Activated CD4-positive, alpha-beta T cell treated with anti-CD3 and anti-CD28 coated beads, Interleukin-2, amount 10 ng/mL, durations not matched to agents 24 days and 14 days (primary cell): Measurements from ENCODE around the gene LILRB3. TPM values are rescaled to one million over a fixed set of nuclear protein-coding genes. Genes with fewer than 3 reads are reported as not detected.
A peak's percentile ranks its signal among the peaks of the same experiment; 100 is the strongest.
"Not testable (repeated sequence)": the region's sequence is repeated elsewhere in the genome, so short reads cannot be mapped to it uniquely, and the experiment has no call there.

Source experiments
- DNase-seq: peaks from one replicate; pipeline ENCODE4 v3.0.0; 2022
- H3K27ac Mint-ChIP-seq: one replicate; pipeline ENCODE4 v1.8.0; 2022; ENCODE audit warnings: mild to moderate bottlenecking, mixed read lengths
- H3K27me3 Mint-ChIP-seq: one replicate; pipeline ENCODE4 v1.8.0; 2022; ENCODE audit warnings: mixed read lengths
- H3K36me3 Mint-ChIP-seq: one replicate; pipeline ENCODE4 v1.8.0; 2022; ENCODE audit warnings: low read depth, mild to moderate bottlenecking, mixed read lengths
- H3K4me1 Mint-ChIP-seq: one replicate; pipeline ENCODE4 v1.8.0; 2021; ENCODE audit warnings: mixed read lengths
- H3K4me3 Mint-ChIP-seq: one replicate; pipeline ENCODE4 v1.8.0; 2022; ENCODE audit warnings: mild to moderate bottlenecking, moderate library complexity, mixed read lengths
- H3K9me3 Mint-ChIP-seq: one replicate; pipeline ENCODE4 v1.8.0; 2021; ENCODE audit warnings: mixed read lengths
- intact Hi-C: fragments of 100-400 bp; cut with micrococcal nuclease; formaldehyde crosslinking; loops from one replicate; pipeline ENCODE4 v1.15.1; 2023
- total RNA-seq: library from RNA; stranded (reverse); gene quantifications from 2 replicates; pipeline ENCODE4 v1.2.3, GENCODE V29; 2022

The LILRB3 gene
- total RNA-seq, 1 donor from 2014 or later = 0.26 TPM

DNA sequence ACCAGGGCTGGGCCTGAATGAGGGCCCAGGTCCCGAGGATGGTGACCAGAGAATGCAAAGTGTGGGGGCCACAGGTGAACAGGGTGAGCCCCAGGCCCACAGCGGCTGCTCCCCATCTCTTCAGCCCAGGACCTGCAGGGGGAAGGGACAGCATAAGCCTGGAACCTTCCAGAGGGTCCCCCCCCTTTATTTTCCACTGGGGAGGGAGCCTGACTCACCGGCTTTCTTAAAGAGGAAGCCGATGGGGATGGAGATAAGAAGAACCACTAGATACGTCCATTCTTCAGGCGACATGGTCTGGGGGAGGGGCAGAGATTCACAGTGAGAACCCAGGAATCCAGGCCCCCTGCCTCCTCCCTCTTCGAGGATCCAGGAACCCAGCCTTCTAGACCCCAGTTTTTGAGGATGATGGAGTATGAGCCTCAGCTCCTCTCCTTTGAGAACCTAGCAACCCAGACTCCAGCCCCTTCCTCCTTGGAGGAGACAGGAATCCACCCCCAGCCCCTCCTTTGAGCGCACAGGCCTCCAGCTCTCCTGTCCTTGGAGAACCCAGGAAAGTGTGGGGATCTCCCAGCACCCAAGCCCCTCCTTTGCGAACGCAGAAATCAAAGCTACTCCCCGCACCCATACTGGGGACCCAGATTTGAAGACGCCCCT is 34.5 kb downstream of the LILRB3 start:
- Mint-ChIP-seq H3K27me3 (no peaks in the 10 kb centered on the region), H3K4me1 (peaks cover 28% of the 10 kb centered on the region), H3K9me3 (no peaks in the 10 kb centered on the region), H3K27ac (peak overlapping the region; percentile 95), H3K36me3 (peaks cover 39% of the 10 kb centered on the region), H3K4me3 (peak overlapping the region; percentile 85)
- DNase-seq = peak; percentile 88
- intact Hi-C loops = loop anchor here (1.0 kb wide), 1 partner anchor 22 kb away; no protein-coding TSS in a partner anchor

DNA sequence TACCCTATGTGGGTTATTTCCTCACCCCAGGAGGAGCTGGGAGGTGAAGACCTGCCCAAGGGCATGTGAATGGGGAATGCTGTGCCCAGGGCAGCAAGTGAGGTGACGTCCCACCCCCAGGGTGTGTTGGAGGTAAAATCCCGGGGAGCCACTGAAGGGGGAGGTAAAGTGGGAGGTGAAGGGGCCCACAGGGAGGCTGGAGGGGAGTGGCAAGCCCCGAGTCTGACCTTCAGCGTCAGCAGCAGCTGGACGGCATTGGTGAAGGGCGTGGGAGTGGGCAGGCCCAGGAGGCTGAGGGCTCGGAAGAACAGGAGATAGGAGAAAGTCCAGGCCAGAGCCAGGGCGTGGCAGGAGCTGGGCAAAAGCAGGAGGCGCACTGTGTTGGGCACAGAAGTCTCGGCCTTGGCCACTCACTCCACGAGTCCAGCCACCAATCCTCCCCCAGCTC is 35.8 kb downstream of the LILRB3 start:
- H3K4me3 Mint-ChIP-seq = peak overlapping the region; percentile 85
- H3K9me3 Mint-ChIP-seq = no peaks in the 10 kb centered on the region
- H3K27me3 Mint-ChIP-seq = no peaks in the 10 kb centered on the region
- intact Hi-C loops = no loop called here
- peak overlapping the region; percentile 95 for H3K27ac Mint-ChIP-seq
- H3K4me1 Mint-ChIP-seq = peaks cover 20% of the 10 kb centered on the region
- DNase-seq = no peak
- H3K36me3 Mint-ChIP-seq = peaks cover 42% of the 10 kb centered on the region

DNA sequence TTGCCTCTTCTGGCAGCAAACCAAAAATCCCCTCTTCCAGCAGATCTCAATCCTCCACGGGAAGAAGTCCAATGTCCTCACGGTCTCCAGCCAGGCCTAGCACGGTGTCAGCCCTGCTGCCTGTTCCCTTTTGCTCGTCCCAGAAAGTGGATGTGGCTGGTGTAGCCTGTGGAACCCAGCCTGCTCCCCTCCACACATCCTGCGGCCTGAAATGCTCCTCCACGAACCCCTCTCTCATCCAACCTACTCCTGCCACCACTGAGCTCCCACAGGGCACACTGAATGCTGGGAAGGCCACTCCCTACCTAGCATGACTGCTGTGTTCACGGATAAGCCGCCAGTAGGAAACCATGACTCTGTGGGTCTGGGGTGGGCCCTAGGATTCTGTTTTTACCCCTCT is 36.5 kb downstream of the LILRB3 start:
- H3K9me3 Mint-ChIP-seq = no peaks in the 10 kb centered on the region
- intact Hi-C loops = no loop called here
- H3K4me1 Mint-ChIP-seq = peaks cover 15% of the 10 kb centered on the region
- no peak overlapping the region for H3K27ac Mint-ChIP-seq
- no peaks in the 10 kb centered on the region for H3K27me3 Mint-ChIP-seq
- H3K36me3 Mint-ChIP-seq = peaks cover 40% of the 10 kb centered on the region
- DNase-seq = no peak
- no peak overlapping the region for H3K4me3 Mint-ChIP-seq

DNA sequence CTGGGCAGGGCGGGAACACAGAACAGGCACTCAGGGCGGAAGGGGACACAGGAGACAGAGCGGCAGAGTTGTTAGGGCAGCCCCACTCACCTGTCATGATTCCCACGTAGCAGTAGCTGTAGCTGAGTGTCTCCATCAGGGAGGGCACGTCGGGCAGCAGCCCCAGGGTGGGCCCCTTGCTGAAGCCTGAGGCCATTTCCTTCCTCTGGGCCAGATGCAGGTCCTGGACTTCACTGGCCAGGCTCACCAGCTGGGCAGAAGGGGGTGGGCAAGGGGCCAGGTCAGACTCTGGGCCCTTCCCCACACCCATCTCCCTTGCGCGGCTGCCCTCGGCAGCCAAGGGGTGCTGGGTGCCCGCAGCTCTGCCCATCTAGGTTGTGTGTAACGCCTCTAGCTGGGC is 39.4 kb downstream of the LILRB3 start:
- Mint-ChIP-seq H3K27ac (no peak overlapping the region), H3K27me3 (no peaks in the 10 kb centered on the region), H3K4me3 (no peak overlapping the region), H3K4me1 (peaks cover 15% of the 10 kb centered on the region), H3K9me3 (no peaks in the 10 kb centered on the region), H3K36me3 (peaks cover 55% of the 10 kb centered on the region)
- intact Hi-C loops = no loop called here
- DNase-seq = no peak

DNA sequence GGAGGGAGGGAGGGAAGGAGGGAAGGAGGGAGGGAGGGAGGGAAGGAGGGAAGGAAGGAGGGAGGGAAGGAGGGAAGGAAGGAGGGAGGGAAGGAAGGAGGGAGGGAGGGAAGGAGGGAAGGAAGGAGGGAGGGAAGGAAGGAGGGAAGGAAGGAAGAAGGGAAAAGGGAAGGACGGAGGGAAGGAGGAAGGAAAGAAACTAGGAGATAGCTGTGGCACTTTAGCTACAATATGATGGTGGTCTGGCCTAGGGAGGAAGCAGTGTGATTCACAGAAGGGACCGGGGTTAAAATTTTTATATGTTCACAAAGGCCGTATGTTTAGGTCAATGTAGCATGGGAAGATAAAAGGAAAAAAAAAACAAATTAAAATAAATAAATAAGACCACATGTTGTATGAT is 40.9 kb downstream of the LILRB3 start:
- DNase-seq, H3K27ac Mint-ChIP-seq, H3K4me3 Mint-ChIP-seq, H3K4me1 Mint-ChIP-seq, H3K27me3 Mint-ChIP-seq, intact Hi-C loops, H3K9me3 Mint-ChIP-seq: not testable (repeated sequence)
- peaks cover 49% of the 10 kb centered on the region for H3K36me3 Mint-ChIP-seq

DNA sequence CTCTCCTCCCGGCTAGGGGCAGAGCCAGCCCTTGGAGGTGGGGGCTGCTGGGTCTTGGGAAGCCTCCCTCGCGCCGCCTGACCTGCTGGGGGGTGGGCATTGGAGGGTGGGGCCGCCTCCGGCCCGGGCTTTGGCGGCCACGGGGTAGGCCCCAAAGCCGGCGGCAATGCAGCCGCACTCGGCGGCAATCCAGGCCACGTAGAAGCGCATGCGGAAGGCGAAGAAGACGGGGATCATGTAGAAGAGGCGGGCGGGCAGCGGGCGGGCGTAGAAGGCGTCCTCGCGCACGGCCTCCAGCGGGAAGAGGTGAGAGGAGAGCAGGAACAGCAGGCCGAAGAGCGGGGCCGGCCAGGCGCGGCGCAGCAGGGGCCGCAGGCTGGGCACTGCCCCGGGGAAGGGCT is 42.1 kb downstream of the LILRB3 start:
- H3K4me3 Mint-ChIP-seq = no peak overlapping the region
- H3K9me3 Mint-ChIP-seq = no peaks in the 10 kb centered on the region
- peaks cover 45% of the 10 kb centered on the region for H3K36me3 Mint-ChIP-seq
- H3K27me3 Mint-ChIP-seq = no peaks in the 10 kb centered on the region
- no peak overlapping the region for H3K27ac Mint-ChIP-seq
- no peak for DNase-seq
- intact Hi-C loops = no loop called here
- H3K4me1 Mint-ChIP-seq = no peaks in the 10 kb centered on the region

DNA sequence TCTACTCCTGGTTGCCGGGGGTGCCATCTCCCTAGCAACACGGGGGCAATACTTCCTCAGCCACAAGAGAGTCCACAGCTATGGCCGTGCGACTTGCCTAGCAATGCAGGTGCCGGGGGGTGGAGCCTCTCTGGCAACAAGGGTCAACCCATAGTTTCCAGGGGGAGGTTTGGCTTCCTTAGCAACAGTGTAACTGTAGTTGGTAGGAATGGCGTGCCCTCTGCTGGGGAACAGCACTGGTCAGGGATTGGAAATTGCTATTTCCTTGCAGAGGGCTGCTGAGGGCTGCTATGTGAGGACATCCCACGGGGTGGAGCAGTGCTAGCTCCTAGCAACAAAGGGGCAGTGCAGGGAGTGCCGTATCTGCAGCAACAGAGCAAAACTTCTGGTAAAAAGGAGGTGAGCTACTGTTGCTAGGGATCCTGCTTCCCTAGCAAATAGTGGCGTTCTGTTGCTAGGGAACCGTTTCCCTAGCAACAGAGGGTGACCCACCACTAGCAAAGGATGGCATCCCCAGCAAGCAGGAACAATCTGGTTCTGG is 42.8 kb downstream of the LILRB3 start:
- no peaks in the 10 kb centered on the region for H3K27me3 Mint-ChIP-seq
- peaks cover 44% of the 10 kb centered on the region for H3K36me3 Mint-ChIP-seq
- intact Hi-C loops = no loop called here
- H3K9me3 Mint-ChIP-seq = no peaks in the 10 kb centered on the region
- H3K27ac Mint-ChIP-seq = no peak overlapping the region
- DNase-seq = no peak
- no peak overlapping the region for H3K4me3 Mint-ChIP-seq
- H3K4me1 Mint-ChIP-seq = no peaks in the 10 kb centered on the region

DNA sequence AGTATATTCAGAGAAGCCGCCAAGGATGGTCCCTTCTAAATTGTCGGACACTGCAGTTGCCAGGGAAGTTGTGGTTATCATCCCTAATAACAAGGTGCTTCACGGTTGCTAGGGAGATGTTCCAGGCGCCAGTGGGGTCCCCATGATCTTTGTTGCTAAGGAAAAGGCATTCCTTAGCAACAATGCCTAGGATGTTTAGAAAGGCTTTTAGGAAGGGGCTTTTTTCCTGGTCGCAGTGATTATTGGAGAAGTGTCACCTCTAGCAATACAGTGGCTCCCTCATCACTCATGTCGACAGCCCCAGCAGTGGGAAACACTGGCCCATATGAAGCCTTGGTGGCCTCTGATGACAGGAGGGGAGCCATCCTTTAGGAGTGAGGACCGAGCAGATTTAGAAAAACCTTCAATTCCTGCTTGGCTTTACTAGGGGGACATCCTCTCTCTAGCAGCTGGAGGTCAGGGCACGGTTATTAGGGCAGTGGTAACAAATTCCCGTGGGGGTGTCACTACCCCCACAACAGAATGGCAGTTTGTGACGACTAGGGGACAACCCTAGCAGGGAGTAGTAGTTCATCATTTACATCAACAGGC is 43.5 kb downstream of the LILRB3 start:
- H3K27ac Mint-ChIP-seq = no peak overlapping the region
- H3K36me3 Mint-ChIP-seq = peaks cover 46% of the 10 kb centered on the region
- intact Hi-C loops = no loop called here
- no peaks in the 10 kb centered on the region for H3K4me1 Mint-ChIP-seq
- H3K9me3 Mint-ChIP-seq = no peaks in the 10 kb centered on the region
- H3K4me3 Mint-ChIP-seq = no peak overlapping the region
- no peaks in the 10 kb centered on the region for H3K27me3 Mint-ChIP-seq
- DNase-seq = no peak

DNA sequence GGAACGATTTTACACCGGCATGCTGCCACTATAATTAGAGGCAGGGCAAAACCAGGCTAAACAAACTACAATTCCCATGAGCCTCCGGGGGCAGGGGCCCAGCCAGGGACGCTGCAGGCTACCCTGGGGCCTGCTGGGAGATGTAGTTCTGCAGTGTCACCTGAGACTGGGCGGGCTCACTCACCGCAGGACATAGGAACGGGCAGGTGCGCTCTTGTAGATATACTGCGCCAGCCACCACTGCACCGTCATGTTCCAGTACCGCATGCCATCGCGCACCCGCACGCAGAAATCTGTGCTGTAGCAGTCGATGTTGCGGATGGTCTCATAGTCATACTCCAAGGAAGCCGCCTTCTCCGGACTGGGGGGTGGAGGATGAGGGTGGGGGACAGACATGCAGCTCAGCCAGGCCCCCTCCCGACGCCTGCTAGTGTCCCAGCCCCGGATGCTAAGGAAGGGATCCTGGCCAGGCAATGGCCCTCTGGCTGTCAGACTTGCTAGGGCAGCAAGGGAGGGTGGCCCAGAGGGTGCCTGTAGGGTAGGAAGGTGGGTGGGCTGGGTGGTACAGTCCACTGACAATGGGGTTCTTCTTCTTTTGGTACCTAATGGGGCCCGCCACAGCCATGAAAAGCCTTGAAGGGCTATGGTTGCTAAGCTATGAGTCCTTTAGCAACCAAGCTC is 44.1 kb downstream of the LILRB3 start:
- Mint-ChIP-seq H3K4me1 (no peaks in the 10 kb centered on the region), H3K4me3 (no peak overlapping the region), H3K36me3 (peaks cover 40% of the 10 kb centered on the region), H3K9me3 (no peaks in the 10 kb centered on the region), H3K27me3 (no peaks in the 10 kb centered on the region), H3K27ac (no peak overlapping the region)
- intact Hi-C loops = no loop called here
- DNase-seq = peak; percentile 85

DNA sequence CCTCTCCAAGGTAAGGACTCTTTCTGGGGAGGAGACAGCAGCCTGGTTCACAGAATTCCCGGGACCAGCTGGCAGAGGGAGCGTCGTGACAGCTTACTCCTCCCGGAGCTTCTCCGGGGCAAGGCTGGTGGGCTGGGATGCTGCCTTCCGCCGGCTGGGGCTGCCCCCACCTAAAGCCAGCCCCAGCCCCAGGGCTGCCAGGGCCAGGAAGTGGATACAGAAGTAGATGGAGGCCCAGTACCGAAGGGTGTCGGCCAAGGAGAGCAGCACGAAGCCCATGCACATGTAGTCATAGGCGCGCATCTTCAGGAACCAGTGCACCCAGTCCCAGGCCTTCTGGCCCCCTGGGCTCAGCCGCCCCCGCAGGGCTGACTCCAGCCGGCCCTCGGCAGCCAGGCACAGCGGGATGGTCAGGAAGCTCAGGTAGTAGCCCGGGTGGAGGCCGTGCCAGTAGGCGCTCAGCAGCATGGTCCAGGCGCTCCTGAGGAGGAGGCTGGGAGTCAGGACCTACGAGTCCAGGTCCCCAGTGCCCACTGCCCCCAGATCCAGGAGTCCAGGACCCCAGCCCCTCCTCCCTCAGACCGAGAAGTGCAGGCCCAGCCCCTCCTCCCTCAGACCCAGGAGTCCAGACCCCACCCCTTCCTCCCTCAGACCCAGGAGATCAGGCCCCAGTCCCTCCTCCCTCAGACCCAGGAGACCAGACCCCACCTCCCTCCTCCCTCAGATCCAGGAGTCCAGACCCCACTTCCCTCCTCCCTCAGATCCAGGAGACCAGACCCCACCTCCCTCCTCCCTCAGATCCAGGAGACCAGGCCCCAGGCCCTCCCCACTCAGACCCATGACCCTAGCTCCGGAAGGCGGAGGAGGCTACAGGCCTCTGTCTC is 48.6 kb downstream of the LILRB3 start:
- no peak overlapping the region for H3K4me3 Mint-ChIP-seq
- no peaks in the 10 kb centered on the region for H3K27me3 Mint-ChIP-seq
- intact Hi-C loops = no loop called here
- no peaks in the 10 kb centered on the region for H3K9me3 Mint-ChIP-seq
- no peak for DNase-seq
- H3K4me1 Mint-ChIP-seq = no peaks in the 10 kb centered on the region
- H3K36me3 Mint-ChIP-seq = peaks cover 21% of the 10 kb centered on the region
- no peak overlapping the region for H3K27ac Mint-ChIP-seq

DNA sequence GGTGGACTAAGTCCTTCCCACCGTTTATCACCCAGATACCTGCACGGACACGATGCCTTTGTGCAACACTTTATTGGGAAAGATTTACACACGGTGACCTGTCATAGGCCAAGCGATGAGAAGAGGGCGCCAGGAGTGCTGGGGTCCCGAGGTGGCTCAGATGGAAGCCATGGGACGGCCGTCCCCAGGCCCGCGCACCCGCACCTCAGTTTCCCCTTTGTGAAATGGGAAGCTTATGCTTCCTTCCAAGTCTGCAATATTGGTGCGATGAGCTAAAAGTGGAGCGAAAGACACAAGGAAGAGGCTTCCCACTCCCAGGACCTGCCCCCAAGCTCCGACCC is 49.5 kb downstream of the LILRB3 start:
- Mint-ChIP-seq H3K4me3 (no peak overlapping the region), H3K27ac (no peak overlapping the region), H3K27me3 (no peaks in the 10 kb centered on the region), H3K36me3 (peaks cover 16% of the 10 kb centered on the region), H3K4me1 (peaks cover 1% of the 10 kb centered on the region), H3K9me3 (no peaks in the 10 kb centered on the region)
- intact Hi-C loops = no loop called here
- no peak for DNase-seq

DNA sequence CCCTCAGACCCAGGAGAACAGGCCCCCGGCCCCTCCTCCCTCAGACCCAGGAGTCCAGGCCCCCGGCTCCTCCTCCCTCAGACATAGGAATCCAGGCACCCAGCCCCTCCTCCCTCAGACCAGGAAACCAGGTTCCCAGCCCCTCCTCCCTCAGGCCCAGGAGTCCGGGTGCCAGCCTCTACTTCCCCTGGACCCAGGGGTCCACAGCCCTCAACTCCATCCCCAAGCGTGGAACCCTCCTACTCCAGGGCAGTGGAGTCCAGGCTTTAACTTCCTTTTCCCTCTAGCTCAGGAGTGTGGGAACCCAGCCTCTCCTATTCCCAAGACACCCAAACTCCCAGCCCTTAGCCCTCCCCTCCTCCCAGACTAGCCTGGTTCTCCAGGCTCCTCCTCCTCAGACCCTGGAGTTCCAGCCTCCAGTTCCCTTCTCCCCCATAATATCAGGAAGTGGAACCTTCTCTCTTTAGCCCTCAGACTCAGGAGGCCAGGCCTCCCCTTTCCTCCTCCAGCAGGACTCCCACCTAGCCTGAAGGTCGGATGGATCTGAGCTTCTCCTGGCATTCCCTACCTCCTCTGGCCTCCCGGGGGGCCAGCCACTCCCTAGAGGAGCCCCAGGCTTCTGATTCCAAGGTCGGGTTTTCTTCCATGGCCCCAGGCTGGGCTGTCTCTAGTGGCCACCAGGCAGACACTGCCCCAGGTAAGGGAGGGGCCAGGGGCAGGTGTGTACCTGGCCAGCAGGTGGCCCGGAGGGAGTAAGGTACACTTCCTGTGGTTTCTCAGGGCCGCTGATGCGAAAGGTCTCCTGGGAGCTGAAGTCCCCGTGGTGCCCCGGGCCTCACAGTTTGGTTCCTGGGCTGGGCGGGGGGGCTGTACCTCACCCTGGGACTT is 50.1 kb downstream of the LILRB3 start, which contains the start of gene TMC4:
TSS of gene TMC4 (minus strand) at position 690 of the 888 bp plus-strand sequence. CDS start at position 647, 43 bp downstream.
- no peak for DNase-seq
- no peak within 1 kb of the TSS for H3K4me3 Mint-ChIP-seq

More for the DNA sequence above, 50.1 kb downstream of the LILRB3 start, which contains the start of gene TMC4:
- Mint-ChIP-seq H3K9me3 (no peaks in the 10 kb centered on the region), H3K27me3 (no peaks in the 10 kb centered on the region), H3K27ac (no peak within 1 kb of the TSS), H3K4me1 (peaks cover 6% of the 10 kb centered on the region), H3K36me3 (peaks cover 11% of the 10 kb centered on the region)
- intact Hi-C loops = no loop called here
